Nephron (organoid): Measurements from ENCODE around the gene CAMTA2.

ENCODE experiments used
- H3K27ac Mint-ChIP-seq, 3 experiments: 2 replicates each; pipeline ENCODE4 v1.8.0; 2020; ENCODE audit warnings: mixed read lengths in 3 of 3, mild to moderate bottlenecking in 2 of 3, moderate library complexity in 1 of 3
- H3K27me3 Mint-ChIP-seq: 2 replicates; pipeline ENCODE4 v1.8.0; 2021; ENCODE audit warnings: low read depth, mild to moderate bottlenecking, moderate library complexity, mixed read lengths
- H3K36me3 Mint-ChIP-seq: 2 replicates; pipeline ENCODE4 v1.8.0; 2020; ENCODE audit warnings: low read depth, mixed read lengths
- H3K4me1 Mint-ChIP-seq: 2 replicates; pipeline ENCODE4 v1.8.0; 2020; ENCODE audit warnings: mixed read lengths
- H3K4me3 Mint-ChIP-seq, 3 experiments: 2 replicates each; pipeline ENCODE4 v1.8.0; 2020; ENCODE audit warnings: mild to moderate bottlenecking in 3 of 3, mixed read lengths in 3 of 3, moderate library complexity in 2 of 3
- H3K9me3 Mint-ChIP-seq: 2 replicates; pipeline ENCODE4 v1.8.0; 2020; ENCODE audit warnings: mixed read lengths
- CTCF ChIP-seq, 3 experiments: fragments of 200-600 bp; sonication (generic); IDR thresholded peaks; one replicate each; pipeline ENCODE4 v1.5.0; 2021; ENCODE audit warnings: antibody characterized with exemption in 3 of 3; ENCODE audit not compliant: unreplicated experiment in 3 of 3

The CAMTA2 gene

GRCh38 chr17:4986951-4987766 is at the start of gene CAMTA2:
Gene CAMTA2 (minus strand): TSS chr17:4987675. CDS start chr17:4986222, 1,453 bp downstream.
- peaks cover 34% of the 10 kb centered on the region for H3K4me1 Mint-ChIP-seq
- no peaks in the 10 kb centered on the region for H3K27me3 Mint-ChIP-seq

GRCh38 chr17:5035315-5035714 is 47.8 kb upstream of the CAMTA2 start, which contains the start of gene SLC52A1:
Gene SLC52A1 (minus strand): TSS chr17:5035426. CDS start chr17:5034606, 820 bp downstream.
- TF ChIP-seq CTCF (IDR thresholded peaks at IDR 0.05; ENCODE audit: unreplicated experiment in 3 of 3) = no peak
- peaks cover 6% of the 10 kb centered on the region for H3K4me1 Mint-ChIP-seq
- no peaks in the 10 kb centered on the region for H3K36me3 Mint-ChIP-seq
- peaks cover 3% of the 10 kb centered on the region for H3K9me3 Mint-ChIP-seq
- peaks cover 39% of the 10 kb centered on the region for H3K27me3 Mint-ChIP-seq
- H3K4me3 Mint-ChIP-seq = no peak within 1 kb of the TSS
- H3K27ac Mint-ChIP-seq = no peak within 1 kb of the TSS

More at GRCh38 chr17:4986951-4987766, at the start of gene CAMTA2:
- TF ChIP-seq CTCF (IDR thresholded peaks at IDR 0.05; ENCODE audit: unreplicated experiment in 3 of 3) = peak; percentile 58 to 78 (median 66)
- peak within 1 kb of the TSS; percentile 75 to 90 (median 83) for H3K27ac Mint-ChIP-seq
- peak within 1 kb of the TSS; percentile 83 to 92 (median 88) for H3K4me3 Mint-ChIP-seq
- H3K36me3 Mint-ChIP-seq = peaks cover 8% of the 10 kb centered on the region
- H3K9me3 Mint-ChIP-seq = no peaks in the 10 kb centered on the region

- peaks cover 6% of the 10 kb centered on the region for H3K4me1 Mint-ChIP-seq
- H3K27me3 Mint-ChIP-seq = peaks cover 45% of the 10 kb centered on the region
- no peak for TF ChIP-seq CTCF (IDR thresholded peaks at IDR 0.05; ENCODE audit: unreplicated experiment in 3 of 3)
- no peak overlapping the region for H3K4me3 Mint-ChIP-seq
- peaks cover under 1% of the 10 kb centered on the region for H3K9me3 Mint-ChIP-seq
- H3K27ac Mint-ChIP-seq = no peak overlapping the region
- H3K36me3 Mint-ChIP-seq = no peaks in the 10 kb centered on the region
These were observed 47.2 kb upstream of the CAMTA2 start for GRCh38 chr17:5034651-5035050.

GRCh38 chr17:5034063-5034462 is 46.6 kb upstream of the CAMTA2 start:
- TF ChIP-seq CTCF (IDR thresholded peaks at IDR 0.05; ENCODE audit: unreplicated experiment in 3 of 3) = no peak
- H3K27me3 Mint-ChIP-seq = peaks cover 48% of the 10 kb centered on the region
- H3K36me3 Mint-ChIP-seq = no peaks in the 10 kb centered on the region
- H3K4me3 Mint-ChIP-seq = no peak overlapping the region
- no peak overlapping the region for H3K27ac Mint-ChIP-seq
- peaks cover 6% of the 10 kb centered on the region for H3K4me1 Mint-ChIP-seq
- H3K9me3 Mint-ChIP-seq = no peaks in the 10 kb centered on the region

GRCh38 chr17:5033352-5034015 is 46.0 kb upstream of the CAMTA2 start:
- no peak overlapping the region for H3K4me3 Mint-ChIP-seq
- H3K36me3 Mint-ChIP-seq = no peaks in the 10 kb centered on the region
- H3K9me3 Mint-ChIP-seq = no peaks in the 10 kb centered on the region
- TF ChIP-seq CTCF (IDR thresholded peaks at IDR 0.05; ENCODE audit: unreplicated experiment in 3 of 3) = no peak
- no peak overlapping the region for H3K27ac Mint-ChIP-seq
- H3K4me1 Mint-ChIP-seq = peaks cover 6% of the 10 kb centered on the region
- H3K27me3 Mint-ChIP-seq = peaks cover 48% of the 10 kb centered on the region
